IMR-90 (cell line): Measurements from ENCODE around the gene DNMT3A. TPM values are rescaled to one million over a fixed set of nuclear protein-coding genes. Genes with fewer than 3 reads are reported as not detected.

Experiments used
- ATAC-seq: fragments of 200-7000 bp; cut with Tn5 transposase; 2 replicates; pipeline ENCODE4 v1.9.1; 2020; ENCODE audit warnings: low read depth, mild to moderate bottlenecking, moderate library complexity
- BruUV-seq: library from RNA; stranded (reverse); fragments of 400-500 nt; replicated peaks from 2 replicates; lab custom pipeline; 2021; lab: Mats Ljungman, UMichigan
- CTCF ChIA-PET: fragments of 300-600 bp; formaldehyde crosslinking; extraction: SDS; loops from one replicate; lab custom pipeline; 2021; ENCODE audit warnings: antibody characterized with exemption; lab: Yijun Ruan, JAX
- POLR2A ChIA-PET: fragments of 300-600 bp; sonication (Branson Sonifier 250); formaldehyde crosslinking; loops from one replicate; lab custom pipeline; 2022; ENCODE audit warnings: antibody characterized with exemption; ENCODE audit not compliant: unreplicated experiment; lab: Charles Lee
- DNase-seq: peaks from one replicate; pipeline ENCODE4 v3.0.0; 2013
- H2AFZ ChIP-seq: replicated peaks from 2 replicates; pipeline ENCODE3; 2013; ENCODE audit warnings: low read length, mild to moderate bottlenecking; ENCODE audit not compliant: poor library complexity
- H2AK5ac ChIP-seq: 2 replicates; pipeline ENCODE4 v1.6.1; 2013; ENCODE audit warnings: low read depth, low read length, inconsistent platforms
- H2AK9ac ChIP-seq: replicated peaks from 2 replicates; pipeline ENCODE3; 2013; ENCODE audit warnings: mild to moderate bottlenecking, low read depth, low read length, moderate library complexity; ENCODE audit not compliant: poor library complexity
- H2BK120ac ChIP-seq: 2 replicates; pipeline ENCODE4 v1.6.1; 2013; ENCODE audit warnings: low read depth, low read length, inconsistent platforms
- H2BK15ac ChIP-seq: 3 replicates; pipeline ENCODE4 v1.6.1; 2013; ENCODE audit warnings: low read depth, low read length, inconsistent platforms
- H2BK20ac ChIP-seq: 2 replicates; pipeline ENCODE4 v1.6.1; 2013; ENCODE audit warnings: low read depth, mild to moderate bottlenecking, inconsistent platforms, low read length, moderate library complexity
- H2BK5ac ChIP-seq: 2 replicates; pipeline ENCODE4 v1.6.1; 2013; ENCODE audit warnings: mild to moderate bottlenecking, low read depth, low read length, inconsistent platforms; ENCODE audit not compliant: poor library complexity, severe bottlenecking
- H3K14ac ChIP-seq: replicated peaks from 2 replicates; pipeline ENCODE4 v1.6.1; 2013; ENCODE audit warnings: low read depth, low read length, inconsistent platforms
- H3K18ac ChIP-seq: 2 replicates; pipeline ENCODE4 v1.6.1; 2013; ENCODE audit warnings: low read depth, low read length, control low read depth
- H3K23ac ChIP-seq: 2 replicates; pipeline ENCODE4 v1.6.1; 2013; ENCODE audit warnings: low read depth, low read length, inconsistent platforms
- H3K27ac ChIP-seq: 2 replicates; pipeline ENCODE4 v1.5.1; 2013; ENCODE audit warnings: mild to moderate bottlenecking, control low read depth, low read length; ENCODE audit not compliant: insufficient read depth
- H3K27me3 ChIP-seq: 2 replicates; pipeline ENCODE4 v1.6.1; 2013; ENCODE audit warnings: low read length; ENCODE audit not compliant: control insufficient read depth, insufficient read depth
- H3K36me3 ChIP-seq: 2 replicates; pipeline ENCODE4 v1.6.1; 2013; ENCODE audit warnings: low read length, mixed read lengths; ENCODE audit not compliant: control insufficient read depth, insufficient read depth
- H3K4ac ChIP-seq: 2 replicates; pipeline ENCODE4 v1.6.1; 2013; ENCODE audit warnings: low read depth, low read length, inconsistent platforms
- H3K4me1 ChIP-seq: 2 replicates; pipeline ENCODE4 v1.6.1; 2013; ENCODE audit warnings: low read length, mixed read lengths; ENCODE audit not compliant: control insufficient read depth, insufficient read depth
- H3K4me2 ChIP-seq: 2 replicates; pipeline ENCODE4 v1.6.1; 2013; ENCODE audit warnings: low read depth, mild to moderate bottlenecking, control low read depth, low read length, moderate library complexity
- H3K4me3 ChIP-seq: 2 replicates; pipeline ENCODE4 v1.5.1; 2013; ENCODE audit warnings: low read depth, mild to moderate bottlenecking, control low read depth, low read length, moderate library complexity; ENCODE audit not compliant: insufficient read depth
- H3K56ac ChIP-seq: 2 replicates; pipeline ENCODE4 v1.6.1; 2013; ENCODE audit warnings: low read length, inconsistent platforms; ENCODE audit not compliant: insufficient read depth; ENCODE audit errors: extremely low read depth
- H3K79me1 ChIP-seq, 2 experiments: 2 replicates each; pipeline ENCODE4 v1.6.1; 2013; ENCODE audit warnings: low read length in 2 of 2, inconsistent platforms in 1 of 2, low read depth in 1 of 2
- H3K9ac ChIP-seq: 2 replicates; pipeline ENCODE4 v1.6.1; 2013; ENCODE audit warnings: low read depth, low read length, control low read depth
- H3K9me1 ChIP-seq: 2 replicates; pipeline ENCODE4 v1.6.1; 2013; ENCODE audit warnings: low read length, inconsistent platforms; ENCODE audit not compliant: insufficient read depth
- H3K9me3 ChIP-seq: 2 replicates; pipeline ENCODE4 v1.6.1; 2013; ENCODE audit warnings: low read length; ENCODE audit not compliant: control insufficient read depth, insufficient read depth
- H4K20me1 ChIP-seq: 2 replicates; pipeline ENCODE4 v1.6.1; 2013; ENCODE audit warnings: low read length, inconsistent platforms; ENCODE audit not compliant: insufficient read depth
- H4K5ac ChIP-seq: 2 replicates; pipeline ENCODE4 v1.6.1; 2013; ENCODE audit warnings: mild to moderate bottlenecking, low read depth, low read length, control low read depth
- H4K8ac ChIP-seq, 2 experiments: 2 replicates each; pipeline ENCODE4 v1.6.1; 2013; ENCODE audit warnings: low read depth in 2 of 2, low read length in 2 of 2, control low read depth in 1 of 2, inconsistent platforms in 1 of 2
- H4K91ac ChIP-seq: 2 replicates; pipeline ENCODE4 v1.6.1; 2013; ENCODE audit warnings: low read depth, low read length, inconsistent platforms; ENCODE audit not compliant: insufficient read depth
- MAZ ChIP-seq: IDR thresholded peaks from 2 replicates; pipeline ENCODE4 v1.6.1; 2012; ENCODE audit warnings: low read depth, mild to moderate bottlenecking, low read length, improper control_type of control experiment, moderate library complexity, borderline replicate concordance
- NFE2L2 ChIP-seq: fragments of 150-350 bp; IDR thresholded peaks from 2 replicates; pipeline ENCODE4 v1.6.1; 2016; ENCODE audit warnings: low read depth, mild to moderate bottlenecking, low read length
- USF2 ChIP-seq: fragments of 150-350 bp; IDR thresholded peaks from 2 replicates; pipeline ENCODE4 v1.6.1; 2017; ENCODE audit warnings: mild to moderate bottlenecking, antibody characterized with exemption, low read length, low read depth
- WGBS, 2 experiments: methylation state at CpG; one replicate each; pipeline versions ENCODE4 v1.1.5 to v1.1.7; 2013; ENCODE audit warnings: missing lambda C conversion rate in 2 of 2; ENCODE audit not compliant: insufficient read length in 1 of 2; ENCODE audit errors: extremely low coverage in 2 of 2; 5-methylcytosine and 5-hydroxymethylcytosine counted together
- dilution Hi-C: fragments of 300-500 bp; cut with HindIII; formaldehyde crosslinking; loops from one replicate; pipeline ENCODE4 v1.14.3; 2018; ENCODE audit warnings: low sequenced_read_pairs; ENCODE audit not compliant: unreplicated experiment
- in situ Hi-C: fragments of 300-500 bp; cut with MboI; formaldehyde crosslinking; loops from 3 replicates; pipeline ENCODE4 v1.14.3; 2019; ENCODE audit warnings: low sequenced_read_pairs, inconsistent platforms, mixed read lengths
- intact Hi-C: fragments of 100-400 bp; cut with micrococcal nuclease; formaldehyde crosslinking; loops from 2 replicates; pipeline ENCODE4 v1.10.0; 2022
- polyA plus RNA-seq, 3 experiments: library from polyadenylated mRNA; depleted of rRNA; stranded (reverse); fragments of >200 nt; gene quantifications; 2 replicates each; pipeline ENCODE4 v1.2.3, GENCODE V29; 2012; ENCODE audit warnings: low replicate concordance in 1 of 3
- total RNA-seq: library from RNA; depleted of rRNA; stranded (reverse); fragments of >200 nt; gene quantifications from 2 replicates; pipeline ENCODE4 v1.2.3, GENCODE V29; 2012

DNMT3A gene
- total and polyA plus RNA-seq, 2 of the 4 experiments (the other 2 are of a cell fraction): 4.4 to 9.7 TPM

GRCh38 chr2:25341011-25341727 lies 556 bp downstream of the DNMT3A start:
- H3K4me2 ChIP-seq: no peak overlapping the region
- H3K14ac ChIP-seq: no peak overlapping the region
- CTCF ChIA-PET: no interaction called here
- H2AK9ac ChIP-seq: no peak overlapping the region
- BruUV-seq: no TSS peak
- H4K5ac ChIP-seq: no peak overlapping the region
- H3K4me1 ChIP-seq: peaks cover 8% of the 10 kb centered on the region; the same call in 1 of the 2 replicates
- H3K56ac ChIP-seq: no peak overlapping the region
- dilution Hi-C loops (no loop called here), in situ Hi-C loops (no loop called here), intact Hi-C loops (loop anchor here (1.0 kb wide), 1 partner anchor 323 kb away; no protein-coding TSS in a partner anchor)
- H2AK5ac ChIP-seq: no peak overlapping the region
- peak; percentile 27 for ATAC-seq
- H3K18ac ChIP-seq: no peak overlapping the region
- no peak overlapping the region for H3K4ac ChIP-seq
- no peak overlapping the region for H4K91ac ChIP-seq
- no peak overlapping the region for H2BK5ac ChIP-seq
- peaks cover 0 to 36% of the 10 kb centered on the region in 2 experiments; a peak in 2 of 4 replicates for H3K79me1 ChIP-seq
- no peak overlapping the region for H2BK120ac ChIP-seq
- H3K9me3 ChIP-seq: no peaks in the 10 kb centered on the region
- H3K9ac ChIP-seq: no peak overlapping the region
- POLR2A ChIA-PET: no interaction called here
- no peaks in the 10 kb centered on the region for H3K36me3 ChIP-seq
- no peak overlapping the region for H3K23ac ChIP-seq
- H3K27me3 ChIP-seq: no peaks in the 10 kb centered on the region
- peaks cover 36% of the 10 kb centered on the region for H4K20me1 ChIP-seq
- H4K8ac ChIP-seq: no peak overlapping the region
- H3K4me3 ChIP-seq: peak overlapping the region; percentile 60
- H2AFZ ChIP-seq: peak overlapping the region; percentile 85
- H2BK15ac ChIP-seq: no peak overlapping the region
- no peak for TF ChIP-seq NFE2L2
- TF ChIP-seq USF2: no peak
- TF ChIP-seq MAZ: 0 out of 2 replicates have a peak, but pooled peaks have one; percentile 19
- H2BK20ac ChIP-seq: no peak overlapping the region
- DNase-seq: no peak
- no peaks in the 10 kb centered on the region; the same call in 1 of the 2 replicates for H3K9me1 ChIP-seq
- H3K27ac ChIP-seq: no peak overlapping the region
- WGBS, 2 experiments: 0% methylated on average over 4 of the region's 104 CpGs; no CpG with 5 or more reads in 1 of the 2 experiments
